Neuronal stem cell (in vitro differentiated cells): ENCODE data around the gene PPARGC1A.

ENCODE experiments used
- DNase-seq: peaks from one replicate; pipeline ENCODE4 v3.0.0-alpha.2; 2013; ENCODE audit warnings: low spot score
- H2AFZ ChIP-seq: one replicate; pipeline ENCODE4 v1.6.1; 2013; ENCODE audit warnings: mild to moderate bottlenecking, low read length, inconsistent platforms
- H2AK5ac ChIP-seq: 2 replicates; pipeline ENCODE4 v1.6.1; 2013; ENCODE audit warnings: low read depth, mild to moderate bottlenecking, inconsistent platforms, low read length, moderate library complexity, mixed read lengths
- H2BK120ac ChIP-seq: 2 replicates; pipeline ENCODE4 v1.6.1; 2013; ENCODE audit warnings: low read depth, mild to moderate bottlenecking, inconsistent platforms, low read length, moderate library complexity, mixed read lengths
- H2BK12ac ChIP-seq: one replicate; pipeline ENCODE4 v1.6.1; 2013; ENCODE audit warnings: low read length, inconsistent platforms
- H2BK15ac ChIP-seq: 2 replicates; pipeline ENCODE4 v1.6.1; 2013; ENCODE audit warnings: mild to moderate bottlenecking, low read length, inconsistent platforms, mixed read lengths
- H2BK5ac ChIP-seq: one replicate; pipeline ENCODE4 v1.6.1; 2013; ENCODE audit warnings: inconsistent platforms, mild to moderate bottlenecking, low read length, moderate library complexity
- H3K14ac ChIP-seq: one replicate; pipeline ENCODE4 v1.6.1; 2013; ENCODE audit warnings: low read length, inconsistent platforms
- H3K18ac ChIP-seq: 2 replicates; pipeline ENCODE4 v1.6.1; 2013; ENCODE audit warnings: low read length, inconsistent platforms
- H3K23ac ChIP-seq: 2 replicates; pipeline ENCODE4 v1.6.1; 2013; ENCODE audit warnings: low read depth, mild to moderate bottlenecking, mixed read lengths, low read length, inconsistent platforms; ENCODE audit not compliant: poor library complexity
- H3K27ac ChIP-seq: replicated peaks from 3 replicates; pipeline ENCODE4 v1.5.1; 2013; ENCODE audit warnings: low read length, inconsistent platforms
- H3K27me3 ChIP-seq, 3 experiments: 2 replicates each; pipeline ENCODE4 v1.6.1; 2013; ENCODE audit warnings: low read length in 3 of 3, mild to moderate bottlenecking in 2 of 3, inconsistent platforms in 1 of 3, low read depth in 1 of 3, mixed read lengths in 1 of 3, moderate library complexity in 1 of 3; ENCODE audit not compliant: control insufficient read depth in 3 of 3, insufficient read depth in 3 of 3
- H3K36me3 ChIP-seq, 2 donors: replicated peaks in 1 of 2; 2 replicates each; pipeline ENCODE4 v1.6.1; 2013; ENCODE audit warnings: low read length in 2 of 2; ENCODE audit not compliant: control insufficient read depth in 2 of 2, insufficient read depth in 2 of 2
- H3K4ac ChIP-seq: 2 replicates; pipeline ENCODE4 v1.6.1; 2013; ENCODE audit warnings: inconsistent platforms, mild to moderate bottlenecking, low read length, moderate library complexity
- H3K4me1 ChIP-seq, 2 donors: 1 replicate in 1 of 2; 2 replicates in 1 of 2; pipeline ENCODE4 v1.6.1; 2013; ENCODE audit warnings: low read length in 2 of 2, low read depth in 1 of 2; ENCODE audit not compliant: control insufficient read depth in 2 of 2, insufficient read depth in 1 of 2
- H3K4me2 ChIP-seq: one replicate; pipeline ENCODE4 v1.6.1; 2013; ENCODE audit warnings: mild to moderate bottlenecking, low read length, inconsistent platforms; ENCODE audit not compliant: insufficient read depth, poor library complexity, severe bottlenecking
- H3K4me3 ChIP-seq, 2 donors: 2 replicates each; pipeline ENCODE4 v1.5.1; 2013; ENCODE audit warnings: low read length in 2 of 2, mild to moderate bottlenecking in 2 of 2, inconsistent platforms in 1 of 2, moderate library complexity in 1 of 2
- H3K79me1 ChIP-seq: one replicate; pipeline ENCODE4 v1.6.1; 2013; ENCODE audit warnings: low read depth, mild to moderate bottlenecking, inconsistent platforms, low read length, moderate library complexity
- H3K9ac ChIP-seq: one replicate; pipeline ENCODE4 v1.6.1; 2013; ENCODE audit warnings: mild to moderate bottlenecking, low read depth, low read length, inconsistent platforms; ENCODE audit not compliant: poor library complexity
- H3K9me3 ChIP-seq, 2 donors: replicated peaks in 1 of 2; 2 replicates each; pipeline versions ENCODE3 to v1.6.1; 2013; ENCODE audit warnings: low read length in 2 of 2, mild to moderate bottlenecking in 2 of 2, inconsistent platforms in 1 of 2, low read depth in 1 of 2, mixed read lengths in 1 of 2, moderate library complexity in 1 of 2; ENCODE audit not compliant: control insufficient read depth in 2 of 2, insufficient read depth in 1 of 2
- H4K8ac ChIP-seq: one replicate; pipeline ENCODE4 v1.6.1; 2013; ENCODE audit warnings: low read depth, mild to moderate bottlenecking, inconsistent platforms, low read length, moderate library complexity
- H4K91ac ChIP-seq: one replicate; pipeline ENCODE4 v1.6.1; 2013; ENCODE audit warnings: low read length, low read depth, mild to moderate bottlenecking, inconsistent platforms; ENCODE audit not compliant: poor library complexity
- WGBS, 2 donors: extraction: QIAGEN DNeasy Blood & Tissue Kit; methylation state at CpG; one replicate each; pipeline ENCODE4 v1.1.7; 2013; ENCODE audit warnings: missing lambda C conversion rate in 2 of 2, mixed read lengths in 1 of 2; ENCODE audit not compliant: insufficient read length in 2 of 2, insufficient replicate concordance in 1 of 2; ENCODE audit errors: extremely low coverage in 2 of 2; 5-methylcytosine and 5-hydroxymethylcytosine counted together

PPARGC1A gene

DNA sequence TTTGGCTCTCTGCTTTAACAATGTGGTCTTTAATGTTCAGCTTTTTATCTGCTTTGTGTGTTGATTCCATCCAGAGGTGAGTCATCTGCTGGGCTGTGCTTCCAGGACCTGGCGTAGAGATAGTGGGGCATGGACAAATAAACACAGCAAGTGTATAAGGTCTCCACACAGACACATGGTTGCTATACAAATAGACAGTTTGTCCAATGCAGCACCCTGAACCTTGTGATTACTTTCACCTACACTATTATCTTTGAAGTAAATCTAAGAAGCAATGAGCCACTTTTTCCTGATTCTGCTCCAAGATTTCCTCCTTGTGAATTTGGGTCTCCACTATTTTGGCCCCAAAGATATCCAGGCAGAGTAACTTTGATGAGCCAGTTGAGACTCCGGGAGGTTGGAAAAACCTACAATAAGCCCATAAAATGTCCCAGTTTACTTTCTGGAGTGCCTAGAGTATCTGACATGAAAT, 12.1 kb downstream of the PPARGC1A start:
- H4K91ac ChIP-seq = no peak overlapping the region
- H3K27ac ChIP-seq = no peak overlapping the region
- H3K27me3 ChIP-seq = no peaks in the 10 kb centered on the region
- H3K4me1 ChIP-seq = peaks cover 4 to 11% of the 10 kb centered on the region in 2 donors
- no peak overlapping the region for H4K8ac ChIP-seq
- no peak overlapping the region for H3K4me2 ChIP-seq
- no peak overlapping the region for H3K4me3 ChIP-seq
- H3K14ac ChIP-seq = no peak overlapping the region
- H3K9me3 ChIP-seq = no peaks in the 10 kb centered on the region
- H2BK15ac ChIP-seq = no peak overlapping the region
- H3K36me3 ChIP-seq = no peaks in the 10 kb centered on the region
- DNase-seq = no peak
- no peak overlapping the region for H2AK5ac ChIP-seq
- no peaks in the 10 kb centered on the region for H3K79me1 ChIP-seq
- no peak overlapping the region for H3K9ac ChIP-seq
- no peak overlapping the region for H2BK12ac ChIP-seq
- WGBS, 2 donors = no CpG with 5 or more reads among the region's 2 CpGs
- H3K4ac ChIP-seq = no peak overlapping the region
- no peak overlapping the region for H3K23ac ChIP-seq
- no peak overlapping the region for H2BK5ac ChIP-seq
- H3K18ac ChIP-seq = no peak overlapping the region
- H2BK120ac ChIP-seq = no peak overlapping the region
- H2AFZ ChIP-seq = no peak overlapping the region

GRCh38 chr4:23876418-23877089, 13.3 kb downstream of the PPARGC1A start:
- no CpG with 5 or more reads among the region's 3 CpGs for WGBS, 2 donors
- Histone ChIP-seq H3K4ac (no peak overlapping the region), H2BK12ac (no peak overlapping the region), H2BK15ac (no peak overlapping the region), H2BK5ac (no peak overlapping the region), H4K8ac (no peak overlapping the region), H3K36me3 (no peaks in the 10 kb centered on the region), H3K4me1 (peaks cover 4 to 11% of the 10 kb centered on the region in 2 donors), H3K23ac (no peak overlapping the region), H3K79me1 (no peaks in the 10 kb centered on the region), H3K14ac (no peak overlapping the region), H3K4me2 (no peak overlapping the region), H3K9me3 (no peaks in the 10 kb centered on the region), H2BK120ac (no peak overlapping the region), H2AK5ac (no peak overlapping the region), H2AFZ (no peak overlapping the region), H4K91ac (no peak overlapping the region), H3K9ac (no peak overlapping the region), H3K4me3 (no peak overlapping the region), H3K27ac (no peak overlapping the region), H3K18ac (no peak overlapping the region), H3K27me3 (no peaks in the 10 kb centered on the region)
- no peak for DNase-seq

GRCh38 chr4:23875317-23875716, 14.5 kb downstream of the PPARGC1A start:
- no peak overlapping the region for H3K4ac ChIP-seq
- H3K9ac ChIP-seq = no peak overlapping the region
- H3K14ac ChIP-seq = no peak overlapping the region
- H3K18ac ChIP-seq = no peak overlapping the region
- H3K4me1 ChIP-seq = peaks cover 4 to 7% of the 10 kb centered on the region in 2 donors
- H4K91ac ChIP-seq = no peak overlapping the region
- no peak overlapping the region for H2BK120ac ChIP-seq
- no peaks in the 10 kb centered on the region for H3K36me3 ChIP-seq
- DNase-seq = no peak
- no peak overlapping the region for H3K27ac ChIP-seq
- H3K9me3 ChIP-seq = no peaks in the 10 kb centered on the region
- H4K8ac ChIP-seq = no peak overlapping the region
- H3K4me2 ChIP-seq = no peak overlapping the region
- H3K79me1 ChIP-seq = no peaks in the 10 kb centered on the region
- no CpG with 5 or more reads among the region's 6 CpGs for WGBS, 2 donors
- H2AK5ac ChIP-seq = no peak overlapping the region
- H3K27me3 ChIP-seq = no peaks in the 10 kb centered on the region
- no peak overlapping the region for H2AFZ ChIP-seq
- no peak overlapping the region for H2BK12ac ChIP-seq
- no peak overlapping the region for H2BK15ac ChIP-seq
- no peak overlapping the region for H3K4me3 ChIP-seq
- H3K23ac ChIP-seq = no peak overlapping the region
- H2BK5ac ChIP-seq = no peak overlapping the region

- Histone ChIP-seq H3K9ac (no peak overlapping the region), H2AK5ac (no peak overlapping the region), H2BK12ac (no peak overlapping the region), H3K4me1 (peaks cover 4 to 10% of the 10 kb centered on the region in 2 donors), H3K79me1 (no peaks in the 10 kb centered on the region), H3K9me3 (no peaks in the 10 kb centered on the region), H3K27ac (no peak overlapping the region), H3K23ac (no peak overlapping the region), H4K91ac (no peak overlapping the region), H3K14ac (no peak overlapping the region), H2AFZ (no peak overlapping the region), H3K4ac (no peak overlapping the region), H3K18ac (no peak overlapping the region), H3K27me3 (no peaks in the 10 kb centered on the region), H2BK5ac (no peak overlapping the region), H2BK120ac (no peak overlapping the region), H3K4me3 (no peak overlapping the region), H3K36me3 (no peaks in the 10 kb centered on the region), H3K4me2 (no peak overlapping the region), H2BK15ac (no peak overlapping the region), H4K8ac (no peak overlapping the region)
- no peak for DNase-seq
- WGBS, 2 donors = no CpG with 5 or more reads among the region's 2 CpGs
Observed at GRCh38 chr4:23874536-23874901, 15.3 kb downstream of the PPARGC1A start.
